ENCODE results near the gene KCNJ11.

GRCh38 chr11:17408641-17409040 lies 20.2 kb upstream of the KCNJ11 start:
- TF ChIP-seq POLR2A (IDR thresholded peaks at IDR 0.05) (no peak), CTCF (IDR thresholded peaks at IDR 0.05 in 8 of 11, conservative IDR thresholded peaks at IDR 0.05 in 3 of 11) (no peak)
